GM19043 (cell line): ENCODE measurements around the gene DSCAML1.

Source experiments
- ATAC-seq: cut with Tn5 transposase; IDR thresholded peaks from one replicate; pipeline ENCODE4 v1.9.1; 2021; ENCODE audit warnings: low read depth; ENCODE audit not compliant: unreplicated experiment

The DSCAML1 gene

DNA sequence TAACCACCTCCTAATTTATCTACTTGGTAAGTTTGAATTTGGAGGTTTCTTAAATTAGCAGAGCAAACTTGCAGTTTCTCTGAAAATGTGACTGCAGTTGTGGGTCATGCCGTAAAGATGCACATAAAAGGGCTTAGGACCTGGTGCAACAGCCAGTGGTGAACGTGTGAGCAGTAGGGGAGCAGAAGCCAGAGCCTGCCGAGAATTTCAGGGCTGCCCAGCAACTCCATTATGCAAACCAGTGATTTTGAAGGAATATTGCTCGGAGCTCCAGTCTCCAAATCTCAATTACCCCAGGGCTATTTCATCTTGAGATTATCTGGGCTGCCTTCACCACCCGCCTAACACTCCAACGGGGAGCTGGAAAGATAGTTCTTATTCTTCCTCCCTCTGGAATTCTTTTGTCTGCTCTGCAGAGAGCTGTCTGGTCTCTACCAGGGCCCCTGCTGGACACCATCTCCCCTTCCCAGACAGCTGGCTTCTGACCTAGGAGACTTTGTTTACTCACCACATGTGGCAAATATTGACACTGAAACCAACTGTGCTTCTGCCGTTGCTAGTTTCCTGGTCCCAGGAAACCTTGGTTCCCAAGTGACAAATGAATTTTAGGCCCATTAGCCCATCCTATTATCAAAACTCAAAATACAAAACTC lies 93.9 kb downstream of the DSCAML1 start:
- no peak for ATAC-seq

DNA sequence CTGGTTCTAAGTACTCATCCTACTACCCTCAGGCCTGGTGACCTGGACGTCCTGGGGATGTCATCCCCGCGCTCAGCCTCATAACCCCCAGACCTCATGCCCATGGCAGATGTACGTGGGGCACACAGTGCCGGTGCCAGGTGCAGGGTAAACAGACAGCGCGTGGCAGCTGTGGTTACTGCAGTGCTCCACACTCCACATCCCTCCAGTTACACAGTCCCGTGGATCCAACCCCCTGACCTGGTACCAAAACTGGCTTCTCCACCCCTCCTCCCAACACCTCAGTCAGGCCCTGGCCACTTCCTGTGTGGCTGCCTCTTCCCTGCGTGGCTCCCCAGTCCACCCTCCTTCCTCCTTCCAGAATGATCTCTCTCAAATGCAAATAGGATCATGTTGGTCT lies 95.2 kb downstream of the DSCAML1 start:
- ATAC-seq = no peak

DNA sequence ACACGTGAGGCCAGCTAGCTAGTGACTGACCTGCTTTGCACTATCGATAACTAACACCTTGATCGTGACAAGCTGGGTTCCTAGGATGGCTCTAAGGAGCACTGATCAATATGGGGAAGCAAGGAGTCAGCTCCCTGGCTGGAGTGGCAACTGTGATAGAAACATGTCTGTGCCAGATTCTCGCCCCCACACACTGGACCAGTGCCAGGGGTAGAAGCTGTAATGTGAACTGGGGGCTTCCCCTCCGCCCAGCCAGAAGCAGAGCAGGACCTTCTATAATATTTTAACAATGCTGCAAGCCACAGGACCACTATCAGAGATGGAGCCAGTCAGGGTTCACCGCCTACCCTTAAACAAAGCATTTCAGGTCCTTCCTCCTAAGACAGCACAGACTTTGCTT lies 96.5 kb downstream of the DSCAML1 start:
- no peak for ATAC-seq

DNA sequence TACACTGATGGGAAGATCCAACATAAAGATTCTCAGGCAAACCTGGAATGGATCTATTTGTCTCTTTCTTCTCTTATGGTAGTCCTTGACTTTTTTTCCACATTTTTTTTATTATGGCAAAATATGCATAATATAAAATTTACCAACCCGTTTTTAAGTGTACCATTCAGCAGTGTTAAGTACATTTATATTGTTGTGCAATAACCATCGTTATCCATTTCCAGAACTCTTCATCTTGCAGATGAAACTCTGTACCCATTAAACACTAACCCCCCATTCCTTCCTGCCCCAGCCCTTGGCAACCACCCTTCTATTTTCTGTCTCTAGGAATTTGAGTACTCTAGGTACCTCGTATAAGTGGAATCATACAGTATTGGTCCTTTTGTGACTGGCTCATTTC lies 99.7 kb downstream of the DSCAML1 start:
- no peak for ATAC-seq

DNA sequence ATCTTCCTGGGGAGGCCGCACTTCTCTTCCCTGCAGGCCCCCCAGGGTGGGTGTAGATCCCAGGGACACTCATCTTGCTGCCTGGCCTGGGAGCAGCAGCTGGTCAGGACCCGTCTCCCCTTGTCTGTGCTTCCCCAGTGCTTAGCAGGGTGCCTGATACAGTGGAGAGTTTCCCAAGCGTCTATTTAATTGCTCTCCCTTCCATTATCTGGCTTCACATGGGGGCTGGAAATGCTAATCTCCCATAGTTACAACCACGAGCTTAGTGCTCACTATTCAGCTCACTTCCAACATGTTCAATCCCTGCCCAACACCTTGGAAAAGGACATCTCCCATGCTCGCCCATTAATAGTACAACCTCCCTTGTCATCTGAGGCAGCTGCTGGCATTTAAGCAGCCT lies 100.5 kb downstream of the DSCAML1 start:
- ATAC-seq = no peak

DNA sequence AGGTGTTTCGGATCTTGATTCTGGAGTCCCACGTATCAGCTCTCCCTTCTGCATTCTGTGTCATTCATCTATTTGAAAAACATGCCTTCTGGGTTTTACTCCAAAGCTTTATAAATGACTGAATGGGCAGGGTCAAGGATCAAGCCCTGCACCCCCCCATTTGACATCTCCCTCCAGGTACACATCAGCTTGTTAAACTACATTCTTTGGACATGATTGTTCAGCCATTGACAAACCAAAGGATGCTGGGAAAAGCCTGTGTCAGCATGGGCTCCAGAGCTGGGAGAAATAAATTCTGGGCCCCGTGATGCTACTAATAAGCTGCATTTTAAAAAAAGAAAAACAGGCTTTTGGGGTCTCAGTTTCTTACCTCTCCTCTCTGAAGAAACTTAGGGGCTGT lies 103.7 kb downstream of the DSCAML1 start:
- no peak for ATAC-seq

DNA sequence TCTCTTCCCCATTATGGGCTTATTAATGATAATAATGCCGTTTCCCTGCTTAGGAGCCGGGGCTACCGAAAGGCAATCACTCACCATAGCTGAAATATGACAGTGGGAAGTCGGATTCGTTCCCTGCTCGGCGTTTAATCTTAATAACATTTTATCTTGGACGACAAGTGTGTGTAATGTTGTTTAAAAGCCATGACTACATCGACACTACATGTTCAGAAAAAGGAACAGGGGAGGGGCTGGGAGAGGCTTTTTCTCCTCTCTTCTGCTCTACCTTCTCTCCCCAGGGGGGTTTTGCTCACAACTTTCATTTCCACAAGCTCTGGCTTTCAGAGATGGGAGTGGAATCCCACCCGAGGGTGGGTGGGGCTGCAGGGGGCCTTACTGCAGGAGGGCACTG lies 105.5 kb downstream of the DSCAML1 start:
- no peak for ATAC-seq

DNA sequence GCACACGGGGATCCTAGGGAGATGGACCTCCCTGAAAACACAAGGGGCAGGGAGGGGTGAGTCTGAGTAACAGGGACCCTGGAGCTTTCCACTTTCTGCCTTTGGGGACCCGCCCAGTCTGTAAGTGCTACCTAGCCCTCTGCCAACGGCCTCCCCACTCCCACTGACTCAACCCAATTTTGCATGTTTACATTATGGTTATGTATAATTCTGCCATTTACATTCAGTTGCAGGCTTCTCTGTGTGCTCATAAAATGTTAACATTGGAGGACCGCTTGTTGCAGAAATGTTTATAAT lies 105.8 kb downstream of the DSCAML1 start:
- ATAC-seq = no peak

DNA sequence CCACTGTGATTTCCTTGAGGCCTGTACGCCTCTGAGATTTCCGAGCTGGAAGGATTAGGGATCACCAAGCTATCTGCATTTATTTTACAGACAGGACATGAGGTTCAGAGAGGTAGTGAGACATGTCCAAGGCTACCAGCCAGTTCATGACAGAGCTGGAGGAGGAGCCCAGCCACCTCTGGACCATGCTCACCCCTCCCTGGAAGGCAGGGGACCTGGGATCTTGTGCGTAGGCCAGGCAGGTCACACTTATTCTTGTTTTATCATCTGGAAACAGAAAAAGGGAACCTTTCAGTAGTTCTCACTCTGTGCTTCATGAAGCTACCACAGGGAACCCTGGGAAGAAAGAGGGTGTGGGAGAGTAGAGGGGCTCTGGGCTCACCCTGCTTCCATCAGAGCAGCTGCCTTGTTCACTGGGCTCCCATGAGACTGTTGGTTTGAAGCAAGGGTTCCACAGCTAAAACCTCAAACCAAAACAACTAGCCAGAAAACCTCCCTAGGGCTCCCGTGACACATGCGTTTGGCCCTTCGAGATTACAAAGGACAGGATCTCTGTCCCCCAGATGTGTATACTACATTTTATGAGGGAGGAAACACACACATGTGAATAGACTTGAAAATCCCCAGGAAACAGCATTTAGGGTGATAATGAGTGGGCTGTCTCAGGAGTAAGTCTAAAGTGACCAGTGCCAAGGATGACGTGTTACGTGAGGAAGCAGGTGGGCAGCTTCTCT lies 106.4 kb downstream of the DSCAML1 start:
- peak; percentile 55 for ATAC-seq

DNA sequence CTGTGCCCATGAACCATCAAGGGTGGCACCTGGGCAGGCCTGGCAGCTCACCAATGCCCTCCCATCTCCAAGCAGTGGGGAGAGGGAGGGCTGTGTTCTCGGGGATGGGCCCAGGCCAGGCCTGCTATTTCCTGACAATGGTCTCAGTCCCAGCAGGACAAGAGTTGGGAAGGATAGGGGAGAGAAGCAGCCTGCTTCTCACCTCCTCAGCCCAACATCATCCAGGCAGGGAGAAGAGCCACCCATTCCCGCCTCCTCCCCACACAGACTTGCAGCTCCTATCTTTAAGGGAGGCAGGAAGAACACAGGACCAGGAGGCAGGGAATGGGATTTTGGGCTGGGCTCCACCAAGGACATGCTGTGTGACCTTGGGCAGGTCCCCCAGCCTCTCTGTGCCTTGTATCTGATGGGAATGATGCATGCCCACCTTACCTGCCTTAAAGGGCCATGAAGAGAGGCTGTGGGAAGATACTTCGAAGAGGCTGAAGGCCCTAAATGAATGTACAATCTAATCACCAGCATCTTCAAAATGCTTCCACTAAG lies 108.7 kb downstream of the DSCAML1 start:
- ATAC-seq = no peak

DNA sequence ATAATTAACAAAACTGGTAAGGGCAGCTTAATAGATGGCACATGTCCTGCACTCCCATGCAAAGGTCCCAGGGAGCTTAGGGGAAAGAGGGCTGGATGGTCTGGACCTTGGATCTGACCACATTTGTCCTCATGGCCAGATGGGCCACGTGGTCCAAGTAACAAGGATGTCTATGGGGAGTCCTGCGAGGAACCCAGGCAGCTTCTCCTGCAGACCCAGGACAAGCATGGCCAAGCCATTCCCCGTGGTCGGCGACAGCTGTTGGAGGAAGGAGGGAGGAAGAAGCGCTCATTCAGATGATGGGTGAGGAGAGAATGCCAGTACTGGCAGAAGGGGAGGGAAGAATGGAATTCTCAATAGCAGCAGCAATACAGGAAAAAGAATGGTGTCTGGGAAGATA lies 109.2 kb downstream of the DSCAML1 start:
- ATAC-seq = no peak

DNA sequence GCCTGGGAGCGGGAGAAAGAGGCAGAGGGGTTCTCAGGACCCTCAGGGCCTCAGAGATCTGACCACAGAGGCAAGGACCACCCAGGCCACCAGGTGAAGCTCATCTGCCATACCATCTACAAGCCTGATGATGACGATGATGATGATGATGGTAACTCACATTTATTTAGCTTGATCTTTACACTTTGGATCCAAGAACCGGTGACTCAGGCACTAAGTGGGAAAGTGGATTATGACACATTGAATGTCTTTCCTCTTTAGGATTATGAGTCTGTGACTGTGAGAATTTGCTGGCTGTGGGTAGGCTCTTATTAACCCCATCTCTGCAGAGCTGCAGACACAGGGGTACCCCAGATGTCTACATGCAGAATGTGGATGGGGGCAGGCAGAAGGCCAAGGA lies 110.3 kb downstream of the DSCAML1 start:
- ATAC-seq = no peak

DNA sequence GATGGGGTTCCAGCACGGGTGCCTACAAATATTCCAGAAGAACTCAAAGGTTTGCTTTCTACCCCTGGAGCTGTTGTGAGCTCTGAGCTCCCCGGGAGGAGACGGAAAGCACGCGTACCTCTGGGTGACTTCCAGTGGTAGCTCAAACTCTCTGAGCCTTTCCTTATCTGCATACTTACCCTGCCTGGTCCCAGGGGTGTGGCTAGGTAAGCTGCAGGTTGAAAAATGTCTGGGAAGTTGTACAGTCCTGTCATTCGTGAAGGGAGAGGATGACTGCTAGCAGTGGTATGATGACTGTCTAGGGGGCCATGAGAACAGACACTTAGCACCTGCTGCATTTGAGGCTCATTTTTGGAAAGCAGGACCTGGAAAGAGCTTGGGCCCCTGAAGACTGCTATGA lies 111.5 kb downstream of the DSCAML1 start:
- no peak for ATAC-seq

DNA sequence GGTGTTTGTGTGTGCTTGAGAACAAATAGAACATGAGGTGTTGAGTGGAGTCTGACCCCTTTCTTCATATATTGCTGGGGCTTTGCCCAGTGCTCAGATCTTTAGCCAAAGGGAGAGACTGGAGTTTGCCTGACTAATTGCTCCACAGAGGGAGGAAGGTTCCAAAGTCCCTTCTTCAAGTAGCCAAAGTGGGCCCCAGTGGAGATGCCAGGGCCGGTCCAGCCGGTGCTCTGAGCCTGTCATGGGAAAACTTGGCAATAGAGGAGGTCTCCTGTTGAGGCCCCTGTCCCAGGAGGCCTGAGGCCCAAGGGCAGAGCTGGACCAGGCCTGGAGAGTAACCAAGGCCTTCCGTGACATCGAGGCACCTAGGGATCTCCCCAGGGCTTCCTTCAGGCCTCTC lies 112.3 kb downstream of the DSCAML1 start:
- no peak for ATAC-seq

DNA sequence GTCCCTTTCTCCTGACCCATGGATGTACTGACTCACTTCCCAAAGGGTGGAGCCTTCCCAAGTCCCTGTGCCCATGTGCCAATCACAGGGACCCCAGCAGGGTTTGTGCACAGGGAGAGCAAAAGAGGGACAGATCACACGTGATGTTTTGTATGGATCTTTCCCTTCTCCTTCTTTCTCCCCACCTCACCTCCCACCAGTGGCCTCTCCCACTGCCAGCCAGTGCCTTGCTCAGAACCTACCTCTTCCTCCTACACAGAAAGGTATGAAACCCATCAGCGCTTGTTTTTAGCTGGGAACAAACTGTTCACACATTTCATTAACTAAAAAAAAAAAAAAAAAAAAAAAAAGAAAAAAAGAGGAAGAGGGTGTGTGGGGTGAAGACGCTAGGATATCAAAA lies 112.9 kb downstream of the DSCAML1 start:
- ATAC-seq = no peak

DNA sequence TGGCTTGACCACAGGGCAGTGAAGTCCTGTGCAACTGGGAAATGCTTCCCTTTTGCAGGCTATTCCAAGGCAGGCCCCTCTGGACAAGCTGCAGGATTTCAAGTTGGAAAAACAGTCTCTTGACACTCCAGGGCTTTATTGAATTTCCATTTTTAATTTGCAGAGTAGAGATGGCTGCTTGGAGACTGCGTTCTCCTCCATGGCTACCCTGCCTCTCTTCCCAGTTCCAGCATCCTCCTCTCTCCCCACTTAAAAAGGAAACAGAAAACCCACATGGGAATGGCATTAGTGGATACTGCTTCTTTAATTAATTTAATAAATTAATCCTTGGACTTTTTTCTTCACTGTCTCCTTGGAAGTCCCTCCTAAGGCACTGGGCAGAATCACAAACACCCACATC lies 115.6 kb downstream of the DSCAML1 start:
- ATAC-seq = no peak

DNA sequence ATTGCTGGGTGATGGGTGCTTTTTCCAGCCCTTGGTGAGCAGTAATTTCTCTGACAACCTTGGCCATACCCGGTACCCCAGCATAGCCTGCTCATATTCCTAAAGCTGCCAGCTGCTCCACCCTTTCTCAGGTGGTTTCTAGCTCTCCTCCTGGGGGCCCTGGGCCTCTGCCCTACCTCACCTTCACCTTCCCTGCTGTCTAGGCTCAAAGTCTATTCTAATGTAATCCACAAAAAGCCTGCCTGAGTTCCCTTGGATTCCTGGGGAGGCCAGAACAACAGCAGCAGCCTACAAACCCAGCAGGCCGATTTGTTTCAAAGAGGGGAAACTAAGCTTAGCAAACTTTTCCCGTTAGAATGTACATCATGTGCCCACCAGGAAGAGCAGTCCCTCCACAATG lies 117.6 kb downstream of the DSCAML1 start:
- no peak for ATAC-seq

DNA sequence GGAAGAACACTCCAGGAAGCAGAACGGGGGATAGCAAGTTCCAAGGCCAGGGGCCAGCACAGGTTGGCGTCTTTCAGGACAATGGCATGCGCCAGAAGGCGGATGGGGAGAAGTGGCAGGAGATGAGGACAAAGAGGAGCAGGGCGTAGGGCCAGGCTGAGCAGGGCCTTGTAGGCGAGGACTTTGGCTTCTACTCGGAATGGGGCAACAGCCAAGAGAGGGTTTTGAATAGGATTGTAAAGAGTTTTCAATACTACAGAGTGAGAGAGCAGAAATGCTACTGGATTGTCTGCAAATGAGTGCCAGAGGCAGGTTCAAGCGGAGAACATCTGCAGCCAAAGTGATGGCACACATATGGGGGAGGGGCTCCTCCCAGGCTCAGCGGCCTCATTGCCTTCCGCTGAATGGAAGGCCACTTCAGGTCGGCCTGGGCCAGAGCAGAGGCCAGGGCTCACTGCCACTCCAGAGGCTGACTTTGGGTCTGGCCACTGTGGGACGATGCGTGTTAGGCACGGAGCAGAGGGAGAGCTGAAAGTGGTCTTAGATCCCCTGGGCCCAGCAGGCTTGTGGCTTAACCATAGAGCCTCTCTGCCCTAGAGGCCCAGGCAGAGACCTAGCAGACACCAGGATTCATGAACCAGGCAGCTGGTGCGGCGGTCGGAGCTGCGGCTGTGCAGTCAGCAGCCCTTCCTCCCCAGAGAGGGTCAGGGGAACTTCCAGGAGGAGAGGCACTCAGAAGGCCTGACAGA lies 118.2 kb downstream of the DSCAML1 start:
- ATAC-seq = no peak

DNA sequence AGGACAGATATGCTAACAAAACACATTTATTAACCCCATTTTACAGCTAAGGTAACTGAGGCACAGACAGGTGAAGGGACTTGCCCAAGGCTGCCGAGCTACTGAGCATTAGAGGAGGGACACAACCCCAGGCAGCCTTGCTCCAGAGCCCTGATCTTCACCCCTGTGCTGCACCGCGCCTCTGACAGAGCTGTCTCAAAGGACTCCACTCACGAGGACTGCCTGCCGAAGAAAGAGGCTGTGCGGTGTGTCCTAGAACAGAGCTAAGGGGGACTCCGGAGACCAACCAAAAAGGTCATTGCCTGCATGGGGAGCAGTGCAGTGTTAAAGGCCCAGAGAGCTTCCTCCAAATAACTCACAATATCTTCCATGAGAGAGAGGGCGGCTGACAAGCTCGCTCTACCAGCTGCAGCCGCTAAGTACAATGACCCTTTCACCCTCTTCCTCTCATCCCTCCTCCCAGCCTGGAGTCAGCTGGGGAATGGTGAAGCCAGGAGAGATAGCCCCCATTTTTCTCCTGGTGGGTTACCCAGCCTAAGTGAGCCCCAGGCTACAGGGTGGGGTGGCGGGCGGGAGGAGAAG lies 119.2 kb downstream of the DSCAML1 start:
- ATAC-seq = no peak

DNA sequence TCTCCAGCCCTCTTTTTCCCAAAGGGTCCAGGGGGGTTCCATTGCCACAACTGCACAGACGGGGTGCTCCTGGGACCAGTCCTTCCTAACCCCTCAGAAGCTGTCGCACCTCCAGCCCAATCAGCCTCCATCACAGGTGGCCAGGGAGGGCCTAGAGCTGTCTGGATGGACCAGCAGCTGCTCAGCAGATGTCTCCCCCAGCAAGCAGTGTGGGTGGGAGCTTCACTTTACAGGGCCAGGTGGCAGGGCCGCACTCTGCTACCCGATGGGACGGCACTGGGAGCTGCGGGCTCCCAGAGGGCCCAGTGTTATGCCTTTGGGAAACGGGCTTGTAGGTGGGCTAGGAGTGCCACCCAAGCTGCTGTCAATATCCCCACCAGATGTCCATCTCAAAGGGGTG lies 120.5 kb downstream of the DSCAML1 start:
- no peak for ATAC-seq

DNA sequence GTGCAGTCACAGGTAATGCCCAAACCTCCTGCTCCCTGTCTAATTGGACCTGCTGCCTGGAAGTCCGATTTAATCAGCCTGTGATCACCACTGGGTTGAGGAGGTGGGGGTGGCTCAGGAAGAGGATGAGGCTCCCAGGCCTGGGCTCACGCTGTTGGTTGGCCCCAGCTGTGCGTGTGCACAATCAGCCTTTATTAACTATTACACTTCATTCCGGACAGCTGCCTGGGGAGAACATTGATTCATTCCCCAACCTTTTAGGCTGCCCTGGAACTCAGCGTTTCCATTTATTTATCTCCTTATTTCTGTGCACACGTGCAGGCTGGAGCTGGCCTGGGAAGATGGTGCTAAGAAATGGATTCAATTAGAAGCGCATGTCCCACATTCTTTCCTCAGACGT lies 123.4 kb downstream of the DSCAML1 start:
- no peak for ATAC-seq
